Kidney epithelial cell (primary cell): Measurements from ENCODE around the gene DHX34. TPM values are rescaled to one million over a fixed set of nuclear protein-coding genes. Genes with fewer than 3 reads are reported as not detected.

Experiments
- DNase-seq: peaks from one replicate; pipeline ENCODE4 v3.0.0-alpha.2; 2010; ENCODE audit warnings: low read depth
- H3K27me3 ChIP-seq: 2 replicates; pipeline ENCODE4 v1.6.0; 2011; ENCODE audit warnings: low read length; ENCODE audit not compliant: control insufficient read depth, insufficient read depth
- H3K36me3 ChIP-seq: 2 replicates; pipeline ENCODE4 v1.5.1; 2011; ENCODE audit warnings: low read length; ENCODE audit not compliant: control insufficient read depth, insufficient read depth
- H3K4me3 ChIP-seq: 2 replicates; pipeline ENCODE4 v1.5.1; 2011; ENCODE audit warnings: low read depth, mild to moderate bottlenecking, control low read depth, low read length
- CTCF ChIP-seq: IDR thresholded peaks from 2 replicates; pipeline ENCODE4 v1.5.1; 2011; ENCODE audit warnings: mild to moderate bottlenecking, moderate library complexity, low read length, control low read depth, inconsistent platforms; ENCODE audit not compliant: insufficient read depth, poor library complexity, severe bottlenecking
- total RNA-seq: library from RNA; depleted of rRNA; stranded (reverse); fragments of >200 nt; gene quantifications from 2 replicates; pipeline ENCODE4 v1.2.3, GENCODE V29; 2015

The DHX34 gene
- total RNA-seq, 1 donor from 2014 or later = 18.1 TPM

- Histone ChIP-seq H3K27me3 (peaks cover 22% of the 10 kb centered on the region), H3K36me3 (no peaks in the 10 kb centered on the region), H3K4me3 (no peak overlapping the region)
- no peak for TF ChIP-seq CTCF
- DNase-seq = no peak
Observed at GRCh38 chr19:47432091-47432490, 83.0 kb downstream of the DHX34 start.

Other genes with a start within 250 kb of the DHX34 start
- 23.9 and 29.2 TPM in 2 replicates for gene ZC3H4, start 235.5 kb upstream of the DHX34 start, total RNA-seq
- 91.7 and 114 TPM in 2 replicates for gene SAE1, start 218.5 kb upstream of the DHX34 start, total RNA-seq
- gene BBC3, start 118.1 kb upstream of the DHX34 start, total RNA-seq = 46.8 and 64.7 TPM in 2 replicates
- 13.8 and 16.5 TPM in 2 replicates for gene CCDC9, start 92.8 kb upstream of the DHX34 start, total RNA-seq
- 2.2 and 3.9 TPM in 2 replicates for gene INAFM1, start 74.4 kb upstream of the DHX34 start, total RNA-seq
- not detected in 2 replicates for gene C5AR1, start 39.5 kb upstream of the DHX34 start, total RNA-seq
- not detected in 2 replicates for gene C5AR2, start 17.1 kb upstream of the DHX34 start, total RNA-seq
- 2.3 and 8.6 TPM in 2 replicates for gene MEIS3, start 70.2 kb downstream of the DHX34 start, total RNA-seq
- gene SLC8A2, start 122.6 kb downstream of the DHX34 start, total RNA-seq = not detected in 2 replicates
- 6.0 and 6.6 TPM in 2 replicates for gene KPTN, start 134.9 kb downstream of the DHX34 start, total RNA-seq
- gene NAPA, start 165.7 kb downstream of the DHX34 start, total RNA-seq = 127 and 142 TPM in 2 replicates
- gene ZNF541, start 223.8 kb downstream of the DHX34 start, total RNA-seq = not detected in 2 replicates